MM.1S (cell line): ENCODE results near the gene LTB.

Experiments used
- DNase-seq: peaks from one replicate; pipeline ENCODE4 v3.0.0-alpha.2; 2015
- H2AFZ ChIP-seq: fragments of 300-600 bp; sonication (generic); 2 replicates; pipeline ENCODE4 v1.6.0; 2016; ENCODE audit warnings: antibody characterized with exemption, low read length
- H3F3A ChIP-seq: fragments of 300-600 bp; sonication (generic); 2 replicates; pipeline ENCODE4 v1.6.1; 2016; ENCODE audit warnings: mild to moderate bottlenecking, antibody characterized with exemption, low read length, moderate library complexity, mixed read lengths; ENCODE audit not compliant: insufficient read depth
- H3K27ac ChIP-seq: fragments of 300-600 bp; sonication (generic); 2 replicates; pipeline ENCODE4 v1.5.1; 2016; ENCODE audit warnings: mild to moderate bottlenecking, low read length
- H3K27me3 ChIP-seq: fragments of 300-600 bp; sonication (generic); replicated peaks from 2 replicates; pipeline ENCODE4 v1.6.0; 2016; ENCODE audit warnings: low read length; ENCODE audit not compliant: insufficient read depth
- H3K36me3 ChIP-seq: fragments of 300-600 bp; sonication (generic); replicated peaks from 2 replicates; pipeline ENCODE4 v1.6.1; 2016; ENCODE audit warnings: mild to moderate bottlenecking, low read length, mixed read lengths; ENCODE audit not compliant: insufficient read depth
- H3K4me1 ChIP-seq: fragments of 300-600 bp; sonication (generic); 2 replicates; pipeline ENCODE4 v1.6.1; 2016; ENCODE audit warnings: low read length, mixed read lengths
- H3K4me2 ChIP-seq: fragments of 300-600 bp; sonication (generic); 2 replicates; pipeline ENCODE4 v1.6.0; 2016; ENCODE audit warnings: low read depth, low read length
- H3K4me3 ChIP-seq: fragments of 300-600 bp; sonication (generic); 2 replicates; pipeline ENCODE4 v1.5.1; 2016; ENCODE audit warnings: low read length, mixed read lengths
- H3K79me2 ChIP-seq: fragments of 300-600 bp; sonication (generic); 2 replicates; pipeline ENCODE4 v1.6.1; 2016; ENCODE audit warnings: mixed run types, low read length, mixed read lengths
- H3K9ac ChIP-seq: fragments of 300-600 bp; sonication (generic); 2 replicates; pipeline ENCODE4 v1.6.1; 2016; ENCODE audit warnings: low read length, mixed read lengths
- H3K9me2 ChIP-seq: fragments of 300-600 bp; sonication (generic); replicated peaks from 2 replicates; pipeline ENCODE4 v1.6.1; 2016; ENCODE audit warnings: mild to moderate bottlenecking, low read length, mixed read lengths; ENCODE audit not compliant: insufficient read depth
- H3K9me3 ChIP-seq: fragments of 300-600 bp; sonication (generic); replicated peaks from 2 replicates; pipeline ENCODE4 v1.6.1; 2016; ENCODE audit warnings: mild to moderate bottlenecking, low read length, mixed read lengths; ENCODE audit not compliant: insufficient read depth
- H4K20me1 ChIP-seq: fragments of 300-600 bp; sonication (generic); 2 replicates; pipeline ENCODE4 v1.6.1; 2016; ENCODE audit warnings: mild to moderate bottlenecking, low read length, moderate library complexity, mixed read lengths; ENCODE audit not compliant: insufficient read depth
- EZH2 ChIP-seq: fragments of 300-600 bp; sonication (generic); optimal IDR thresholded peaks from 2 replicates; pipeline ENCODE3; 2017; ENCODE audit warnings: low read depth, mild to moderate bottlenecking, antibody characterized with exemption, low read length, mixed read lengths
- EZH2phosphoT487 ChIP-seq: fragments of 300-600 bp; sonication (generic); IDR thresholded peaks from 2 replicates; pipeline ENCODE4 v1.6.1; 2018; ENCODE audit warnings: antibody characterized with exemption, low read length
- TF ChIP-seq, protein P1 (sequence below): fragments of 300-600 bp; sonication (generic); IDR thresholded peaks from 2 replicates; pipeline ENCODE4 v1.5.1; 2016; ENCODE audit warnings: antibody characterized with exemption, low read length, mixed read lengths

LTB gene

DNA sequence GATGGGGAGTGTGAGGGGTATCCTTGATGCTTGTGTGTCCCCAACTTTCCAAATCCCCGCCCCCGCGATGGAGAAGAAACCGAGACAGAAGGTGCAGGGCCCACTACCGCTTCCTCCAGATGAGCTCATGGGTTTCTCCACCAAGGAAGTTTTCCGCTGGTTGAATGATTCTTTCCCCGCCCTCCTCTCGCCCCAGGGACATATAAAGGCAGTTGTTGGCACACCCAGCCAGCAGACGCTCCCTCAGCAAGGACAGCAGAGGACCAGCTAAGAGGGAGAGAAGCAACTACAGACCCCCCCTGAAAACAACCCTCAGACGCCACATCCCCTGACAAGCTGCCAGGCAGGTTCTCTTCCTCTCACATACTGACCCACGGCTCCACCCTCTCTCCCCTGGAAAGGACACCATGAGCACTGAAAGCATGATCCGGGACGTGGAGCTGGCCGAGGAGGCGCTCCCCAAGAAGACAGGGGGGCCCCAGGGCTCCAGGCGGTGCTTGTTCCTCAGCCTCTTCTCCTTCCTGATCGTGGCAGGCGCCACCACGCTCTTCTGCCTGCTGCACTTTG is 6.8 kb downstream of the LTB start, which contains the start of gene TNF:
Gene TNF, plus strand, starts transcription at position 231 of the 567 bp plus-strand sequence. Its CDS starts 177 bp downstream, at position 408.
- Histone ChIP-seq H2AFZ (no peak within 1 kb of the TSS), H3K36me3 (no peaks in the 10 kb centered on the region), H3K9ac (no peak within 1 kb of the TSS), H3K9me2 (no peaks in the 10 kb centered on the region), H3F3A (peaks cover 5% of the 10 kb centered on the region; the same call in 1 of the 2 replicates), H3K79me2 (no peaks in the 10 kb centered on the region), H3K9me3 (no peaks in the 10 kb centered on the region), H4K20me1 (no peaks in the 10 kb centered on the region), H3K4me3 (no peak within 1 kb of the TSS), H3K27me3 (peaks cover 64% of the 10 kb centered on the region), H3K4me1 (peaks cover 17% of the 10 kb centered on the region), H3K4me2 (no peak within 1 kb of the TSS), H3K27ac (no peak within 1 kb of the TSS)
- no peak for DNase-seq
- TF ChIP-seq EZH2phosphoT487: no peak

GRCh38 chr6:31574106-31575061 is 7.8 kb downstream of the LTB start:
- peaks cover 26% of the 10 kb centered on the region for H3K4me1 ChIP-seq
- no peaks in the 10 kb centered on the region for H3K79me2 ChIP-seq
- peaks cover 5% of the 10 kb centered on the region; the same call in 1 of the 2 replicates for H3F3A ChIP-seq
- H2AFZ ChIP-seq: no peak overlapping the region
- TF ChIP-seq, protein P1, sequence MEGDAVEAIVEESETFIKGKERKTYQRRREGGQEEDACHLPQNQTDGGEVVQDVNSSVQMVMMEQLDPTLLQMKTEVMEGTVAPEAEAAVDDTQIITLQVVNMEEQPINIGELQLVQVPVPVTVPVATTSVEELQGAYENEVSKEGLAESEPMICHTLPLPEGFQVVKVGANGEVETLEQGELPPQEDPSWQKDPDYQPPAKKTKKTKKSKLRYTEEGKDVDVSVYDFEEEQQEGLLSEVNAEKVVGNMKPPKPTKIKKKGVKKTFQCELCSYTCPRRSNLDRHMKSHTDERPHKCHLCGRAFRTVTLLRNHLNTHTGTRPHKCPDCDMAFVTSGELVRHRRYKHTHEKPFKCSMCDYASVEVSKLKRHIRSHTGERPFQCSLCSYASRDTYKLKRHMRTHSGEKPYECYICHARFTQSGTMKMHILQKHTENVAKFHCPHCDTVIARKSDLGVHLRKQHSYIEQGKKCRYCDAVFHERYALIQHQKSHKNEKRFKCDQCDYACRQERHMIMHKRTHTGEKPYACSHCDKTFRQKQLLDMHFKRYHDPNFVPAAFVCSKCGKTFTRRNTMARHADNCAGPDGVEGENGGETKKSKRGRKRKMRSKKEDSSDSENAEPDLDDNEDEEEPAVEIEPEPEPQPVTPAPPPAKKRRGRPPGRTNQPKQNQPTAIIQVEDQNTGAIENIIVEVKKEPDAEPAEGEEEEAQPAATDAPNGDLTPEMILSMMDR: no peak
- TF ChIP-seq EZH2 (no peak), EZH2phosphoT487 (no peak)
- H3K4me2 ChIP-seq: no peak overlapping the region
- H3K9me2 ChIP-seq: no peaks in the 10 kb centered on the region
- H3K27ac ChIP-seq: no peak overlapping the region
- DNase-seq: no peak
- H3K36me3 ChIP-seq: no peaks in the 10 kb centered on the region
- no peak overlapping the region for H3K4me3 ChIP-seq
- peaks cover 54% of the 10 kb centered on the region for H3K27me3 ChIP-seq
- no peaks in the 10 kb centered on the region for H3K9me3 ChIP-seq
- no peaks in the 10 kb centered on the region for H4K20me1 ChIP-seq
- no peak overlapping the region for H3K9ac ChIP-seq

DNA sequence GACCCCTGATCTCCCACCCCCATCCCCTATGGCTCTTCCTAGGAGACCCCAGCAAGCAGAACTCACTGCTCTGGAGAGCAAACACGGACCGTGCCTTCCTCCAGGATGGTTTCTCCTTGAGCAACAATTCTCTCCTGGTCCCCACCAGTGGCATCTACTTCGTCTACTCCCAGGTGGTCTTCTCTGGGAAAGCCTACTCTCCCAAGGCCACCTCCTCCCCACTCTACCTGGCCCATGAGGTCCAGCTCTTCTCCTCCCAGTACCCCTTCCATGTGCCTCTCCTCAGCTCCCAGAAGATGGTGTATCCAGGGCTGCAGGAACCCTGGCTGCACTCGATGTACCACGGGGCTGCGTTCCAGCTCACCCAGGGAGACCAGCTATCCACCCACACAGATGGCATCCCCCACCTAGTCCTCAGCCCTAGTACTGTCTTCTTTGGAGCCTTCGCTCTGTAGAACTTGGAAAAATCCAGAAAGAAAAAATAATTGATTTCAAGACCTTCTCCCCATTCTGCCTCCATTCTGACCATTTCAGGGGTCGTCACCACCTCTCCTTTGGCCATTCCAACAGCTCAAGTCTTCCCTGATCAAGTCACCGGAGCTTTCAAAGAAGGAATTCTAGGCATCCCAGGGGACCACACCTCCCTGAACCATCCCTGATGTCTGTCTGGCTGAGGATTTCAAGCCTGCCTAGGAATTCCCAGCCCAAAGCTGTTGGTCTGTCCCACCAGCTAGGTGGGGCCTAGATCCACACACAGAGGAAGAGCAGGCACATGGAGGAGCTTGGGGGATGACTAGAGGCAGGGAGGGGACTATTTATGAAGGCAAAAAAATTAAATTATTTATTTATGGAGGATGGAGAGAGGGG is 8.8 kb downstream of the LTB start:
- Histone ChIP-seq H2AFZ (no peak overlapping the region), H3K27ac (no peak overlapping the region), H3K27me3 (peaks cover 45% of the 10 kb centered on the region), H3K9me2 (no peaks in the 10 kb centered on the region), H3K4me2 (no peak overlapping the region), H3K36me3 (no peaks in the 10 kb centered on the region), H4K20me1 (no peaks in the 10 kb centered on the region), H3K4me1 (peaks cover 34% of the 10 kb centered on the region), H3K9me3 (no peaks in the 10 kb centered on the region), H3K4me3 (no peak overlapping the region), H3K79me2 (no peaks in the 10 kb centered on the region), H3F3A (peaks cover 8% of the 10 kb centered on the region), H3K9ac (no peak overlapping the region)
- no peak for DNase-seq
- TF ChIP-seq, protein P1: no peak
- TF ChIP-seq EZH2 (no peak), EZH2phosphoT487 (no peak)
